HL-60 (cell line): ENCODE measurements around the gene CDKL4.

Source experiments
- DNase-seq, 2 experiments: peaks; one replicate each; pipeline ENCODE4 v3.0.0-alpha.2; 2010 to 2020; ENCODE audit warnings: low read depth in 1 of 2, low spot score in 1 of 2
- H3K27ac ChIP-seq: fragments of 250-450 bp; sonication (Bioruptor Pico); replicated peaks from 2 replicates; pipeline ENCODE4 v1.5.1; 2020; ENCODE audit warnings: mild to moderate bottlenecking, moderate library complexity
- H3K27me3 ChIP-seq: fragments of 250-450 bp; sonication (Bioruptor Pico); 2 replicates; pipeline ENCODE4 v1.5.1; 2021; ENCODE audit warnings: mild to moderate bottlenecking, moderate library complexity; ENCODE audit not compliant: insufficient read depth, poor library complexity, severe bottlenecking
- H3K4me3 ChIP-seq: replicated peaks from 2 replicates; pipeline ENCODE4 v1.5.1; 2011; ENCODE audit warnings: mild to moderate bottlenecking, control low read depth, low read length; ENCODE audit not compliant: insufficient read depth
- GABPA ChIP-seq: IDR thresholded peaks from 2 replicates; pipeline ENCODE4 v1.6.1; 2012; ENCODE audit warnings: low read depth
- POLR2AphosphoS5 ChIP-seq: IDR thresholded peaks from 2 replicates; pipeline ENCODE4 v1.6.1; 2012; ENCODE audit warnings: low read depth
- SPI1 ChIP-seq: IDR thresholded peaks from 2 replicates; pipeline ENCODE4 v1.6.1; 2012; ENCODE audit warnings: low read depth, mild to moderate bottlenecking, borderline replicate concordance
- TF ChIP-seq, protein P1 (sequence below): IDR thresholded peaks from one replicate; pipeline ENCODE4 v1.5.1; 2011; ENCODE audit warnings: low read length, control low read depth, inconsistent platforms; ENCODE audit not compliant: insufficient read depth
- TF ChIP-seq, protein P2 (sequence below): IDR thresholded peaks from 2 replicates; pipeline ENCODE4 v1.6.1; 2012; ENCODE audit warnings: low read depth; ENCODE audit not compliant: insufficient replicate concordance

Gene CDKL4

DNA sequence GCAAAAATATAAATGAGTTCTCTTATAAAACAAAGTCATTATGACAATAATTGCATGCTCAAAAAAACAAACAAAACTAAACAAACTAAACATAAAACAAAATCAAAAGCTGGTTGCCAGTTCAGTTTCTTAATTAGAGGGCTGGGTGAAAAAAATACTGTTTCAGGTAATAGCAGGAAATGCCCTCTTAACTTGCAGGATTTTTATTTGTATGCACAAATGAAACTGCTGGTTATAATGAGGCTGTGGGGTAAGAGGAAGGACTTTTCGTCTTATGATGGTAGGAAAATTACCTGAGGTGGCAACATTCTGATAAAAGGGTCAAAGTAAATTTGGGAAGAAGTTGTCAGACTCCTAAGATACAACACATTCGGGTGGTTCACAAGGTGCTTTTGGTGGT is 21.5 kb upstream of the CDKL4 start:
- H3K27me3 ChIP-seq, result no peaks in the 10 kb centered on the region
- no peak for DNase-seq
- H3K4me3 ChIP-seq, result no peak overlapping the region
- no peak for TF ChIP-seq POLR2AphosphoS5
- TF ChIP-seq, protein P1, sequence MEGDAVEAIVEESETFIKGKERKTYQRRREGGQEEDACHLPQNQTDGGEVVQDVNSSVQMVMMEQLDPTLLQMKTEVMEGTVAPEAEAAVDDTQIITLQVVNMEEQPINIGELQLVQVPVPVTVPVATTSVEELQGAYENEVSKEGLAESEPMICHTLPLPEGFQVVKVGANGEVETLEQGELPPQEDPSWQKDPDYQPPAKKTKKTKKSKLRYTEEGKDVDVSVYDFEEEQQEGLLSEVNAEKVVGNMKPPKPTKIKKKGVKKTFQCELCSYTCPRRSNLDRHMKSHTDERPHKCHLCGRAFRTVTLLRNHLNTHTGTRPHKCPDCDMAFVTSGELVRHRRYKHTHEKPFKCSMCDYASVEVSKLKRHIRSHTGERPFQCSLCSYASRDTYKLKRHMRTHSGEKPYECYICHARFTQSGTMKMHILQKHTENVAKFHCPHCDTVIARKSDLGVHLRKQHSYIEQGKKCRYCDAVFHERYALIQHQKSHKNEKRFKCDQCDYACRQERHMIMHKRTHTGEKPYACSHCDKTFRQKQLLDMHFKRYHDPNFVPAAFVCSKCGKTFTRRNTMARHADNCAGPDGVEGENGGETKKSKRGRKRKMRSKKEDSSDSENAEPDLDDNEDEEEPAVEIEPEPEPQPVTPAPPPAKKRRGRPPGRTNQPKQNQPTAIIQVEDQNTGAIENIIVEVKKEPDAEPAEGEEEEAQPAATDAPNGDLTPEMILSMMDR, result no peak
- TF ChIP-seq, protein P2, sequence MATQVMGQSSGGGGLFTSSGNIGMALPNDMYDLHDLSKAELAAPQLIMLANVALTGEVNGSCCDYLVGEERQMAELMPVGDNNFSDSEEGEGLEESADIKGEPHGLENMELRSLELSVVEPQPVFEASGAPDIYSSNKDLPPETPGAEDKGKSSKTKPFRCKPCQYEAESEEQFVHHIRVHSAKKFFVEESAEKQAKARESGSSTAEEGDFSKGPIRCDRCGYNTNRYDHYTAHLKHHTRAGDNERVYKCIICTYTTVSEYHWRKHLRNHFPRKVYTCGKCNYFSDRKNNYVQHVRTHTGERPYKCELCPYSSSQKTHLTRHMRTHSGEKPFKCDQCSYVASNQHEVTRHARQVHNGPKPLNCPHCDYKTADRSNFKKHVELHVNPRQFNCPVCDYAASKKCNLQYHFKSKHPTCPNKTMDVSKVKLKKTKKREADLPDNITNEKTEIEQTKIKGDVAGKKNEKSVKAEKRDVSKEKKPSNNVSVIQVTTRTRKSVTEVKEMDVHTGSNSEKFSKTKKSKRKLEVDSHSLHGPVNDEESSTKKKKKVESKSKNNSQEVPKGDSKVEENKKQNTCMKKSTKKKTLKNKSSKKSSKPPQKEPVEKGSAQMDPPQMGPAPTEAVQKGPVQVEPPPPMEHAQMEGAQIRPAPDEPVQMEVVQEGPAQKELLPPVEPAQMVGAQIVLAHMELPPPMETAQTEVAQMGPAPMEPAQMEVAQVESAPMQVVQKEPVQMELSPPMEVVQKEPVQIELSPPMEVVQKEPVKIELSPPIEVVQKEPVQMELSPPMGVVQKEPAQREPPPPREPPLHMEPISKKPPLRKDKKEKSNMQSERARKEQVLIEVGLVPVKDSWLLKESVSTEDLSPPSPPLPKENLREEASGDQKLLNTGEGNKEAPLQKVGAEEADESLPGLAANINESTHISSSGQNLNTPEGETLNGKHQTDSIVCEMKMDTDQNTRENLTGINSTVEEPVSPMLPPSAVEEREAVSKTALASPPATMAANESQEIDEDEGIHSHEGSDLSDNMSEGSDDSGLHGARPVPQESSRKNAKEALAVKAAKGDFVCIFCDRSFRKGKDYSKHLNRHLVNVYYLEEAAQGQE, result no peak
- TF ChIP-seq GABPA, result no peak
- TF ChIP-seq SPI1, result no peak
- H3K27ac ChIP-seq, result no peak overlapping the region

DNA sequence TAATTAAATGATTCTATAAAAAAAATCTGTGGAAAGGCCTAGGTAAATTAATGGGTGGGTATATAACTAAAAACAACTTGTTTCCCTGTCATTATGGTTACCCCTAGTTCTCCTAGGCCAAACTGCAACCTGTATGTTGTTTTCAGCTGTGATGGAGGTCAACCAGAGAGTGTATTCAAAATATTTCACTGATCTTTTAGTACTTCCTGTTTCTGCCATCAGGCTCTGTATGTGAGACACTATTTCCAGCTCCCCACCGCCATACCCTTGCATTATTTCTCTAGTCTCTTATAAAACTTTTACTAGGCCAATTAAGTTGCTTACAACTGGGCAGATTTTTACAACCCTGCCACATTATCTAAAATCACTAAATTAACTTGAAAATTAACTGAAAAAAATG is 21.0 kb upstream of the CDKL4 start:
- Histone ChIP-seq H3K27me3 (no peaks in the 10 kb centered on the region), H3K4me3 (no peak overlapping the region), H3K27ac (no peak overlapping the region)
- no peak for DNase-seq
- TF ChIP-seq, protein P2, result no peak
- TF ChIP-seq, protein P1, result no peak
- no peak for TF ChIP-seq SPI1
- no peak for TF ChIP-seq POLR2AphosphoS5
- TF ChIP-seq GABPA, result no peak

DNA sequence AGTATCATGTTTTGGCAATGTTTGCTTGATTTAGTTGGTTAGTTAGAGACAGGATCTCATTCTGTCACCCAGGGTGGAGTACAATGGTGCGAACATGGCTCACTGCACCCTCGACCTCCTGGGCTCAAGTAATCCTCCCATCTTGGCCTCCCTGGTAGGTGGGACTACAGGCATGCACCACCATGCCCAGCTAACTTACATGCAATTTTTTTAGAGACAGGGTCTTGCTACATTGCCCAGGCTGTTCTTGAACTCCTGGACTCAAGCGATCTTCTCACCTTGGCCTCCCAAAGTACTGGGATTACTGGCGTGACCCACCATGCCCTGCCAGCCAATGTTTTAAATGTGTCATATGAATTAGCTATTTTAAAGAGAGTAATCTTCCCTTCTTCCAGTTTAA is 16.3 kb upstream of the CDKL4 start:
- H3K27me3 ChIP-seq, result no peaks in the 10 kb centered on the region
- no peak overlapping the region for H3K4me3 ChIP-seq
- TF ChIP-seq GABPA (no peak), POLR2AphosphoS5 (no peak), SPI1 (no peak)
- TF ChIP-seq, protein P2, result no peak
- TF ChIP-seq, protein P1, result no peak
- no peak overlapping the region for H3K27ac ChIP-seq
- no peak for DNase-seq
